HUES64 (cell line): ENCODE measurements around the gene KRT85.

Experiments used
- H3K27ac ChIP-seq: 2 replicates; pipeline ENCODE4 v1.7.0; 2013; ENCODE audit warnings: low read depth, low read length, inconsistent platforms
- H3K27me3 ChIP-seq: 2 replicates; pipeline ENCODE4 v1.6.1; 2013; ENCODE audit warnings: mild to moderate bottlenecking, low read length; ENCODE audit not compliant: insufficient read depth
- H3K36me3 ChIP-seq: 2 replicates; pipeline ENCODE4 v1.6.1; 2013; ENCODE audit warnings: mild to moderate bottlenecking, low read length; ENCODE audit not compliant: insufficient read depth
- H3K4me1 ChIP-seq: 2 replicates; pipeline ENCODE4 v1.6.1; 2013; ENCODE audit warnings: mild to moderate bottlenecking, low read length, moderate library complexity; ENCODE audit not compliant: insufficient read depth
- H3K4me3 ChIP-seq: 2 replicates; pipeline ENCODE4 v1.5.1; 2013; ENCODE audit warnings: mild to moderate bottlenecking, low read length, moderate library complexity
- H3K9ac ChIP-seq: 2 replicates; pipeline ENCODE4 v1.6.1; 2013; ENCODE audit warnings: mild to moderate bottlenecking, low read depth, low read length
- H3K9me3 ChIP-seq: 2 replicates; pipeline ENCODE4 v1.6.1; 2013; ENCODE audit warnings: low read depth, low read length; ENCODE audit not compliant: insufficient read depth
- WGBS: fragments of 150-250, 120-280 bp; methylation state at CpG from one replicate; pipeline ENCODE4 v1.1.7; 2013; ENCODE audit warnings: missing lambda C conversion rate; 5-methylcytosine and 5-hydroxymethylcytosine counted together

KRT85 gene

GRCh38 chr12:52364901-52365489 is 2.3 kb downstream of the KRT85 start:
- H3K36me3 ChIP-seq = no peaks in the 10 kb centered on the region
- no peaks in the 10 kb centered on the region for H3K9me3 ChIP-seq
- H3K4me1 ChIP-seq = no peaks in the 10 kb centered on the region
- no peaks in the 10 kb centered on the region for H3K27me3 ChIP-seq
- no peak overlapping the region for H3K4me3 ChIP-seq
- no peak overlapping the region for H3K9ac ChIP-seq
- no peak overlapping the region for H3K27ac ChIP-seq
- WGBS = 92% methylated on average over 14 of the region's 14 CpGs

- H3K36me3 ChIP-seq = no peaks in the 10 kb centered on the region
- no peak overlapping the region for H3K27ac ChIP-seq
- no peaks in the 10 kb centered on the region for H3K27me3 ChIP-seq
- H3K9ac ChIP-seq = no peak overlapping the region
- H3K4me3 ChIP-seq = no peak overlapping the region
- 87% methylated on average over 7 of the region's 7 CpGs for WGBS
- H3K9me3 ChIP-seq = no peaks in the 10 kb centered on the region
- H3K4me1 ChIP-seq = no peaks in the 10 kb centered on the region
Observed at GRCh38 chr12:52364061-52364460, 3.2 kb downstream of the KRT85 start.

GRCh38 chr12:52363111-52363679 is 4.1 kb downstream of the KRT85 start:
- no peak overlapping the region for H3K9ac ChIP-seq
- no peak overlapping the region for H3K27ac ChIP-seq
- H3K4me3 ChIP-seq = no peak overlapping the region
- 96% methylated on average over 12 of the region's 12 CpGs for WGBS
- no peaks in the 10 kb centered on the region for H3K9me3 ChIP-seq
- H3K4me1 ChIP-seq = no peaks in the 10 kb centered on the region
- H3K27me3 ChIP-seq = no peaks in the 10 kb centered on the region
- no peaks in the 10 kb centered on the region for H3K36me3 ChIP-seq

GRCh38 chr12:52362118-52362726 is 5.1 kb downstream of the KRT85 start:
- Histone ChIP-seq H3K9ac (no peak overlapping the region), H3K36me3 (no peaks in the 10 kb centered on the region), H3K9me3 (no peaks in the 10 kb centered on the region), H3K27ac (no peak overlapping the region), H3K27me3 (no peaks in the 10 kb centered on the region), H3K4me3 (no peak overlapping the region), H3K4me1 (no peaks in the 10 kb centered on the region)
- 87% methylated on average over 11 of the region's 11 CpGs for WGBS

GRCh38 chr12:52361553-52361952 is 5.7 kb downstream of the KRT85 start:
- 95% methylated on average over 1 of the region's 1 CpG for WGBS
- no peaks in the 10 kb centered on the region for H3K4me1 ChIP-seq
- no peaks in the 10 kb centered on the region for H3K27me3 ChIP-seq
- no peak overlapping the region for H3K9ac ChIP-seq
- no peak overlapping the region for H3K4me3 ChIP-seq
- H3K27ac ChIP-seq = no peak overlapping the region
- H3K9me3 ChIP-seq = no peaks in the 10 kb centered on the region
- no peaks in the 10 kb centered on the region for H3K36me3 ChIP-seq

- no peak overlapping the region for H3K27ac ChIP-seq
- no peaks in the 10 kb centered on the region for H3K36me3 ChIP-seq
- H3K27me3 ChIP-seq = no peaks in the 10 kb centered on the region
- no peaks in the 10 kb centered on the region for H3K4me1 ChIP-seq
- H3K9me3 ChIP-seq = no peaks in the 10 kb centered on the region
- H3K4me3 ChIP-seq = no peak overlapping the region
- H3K9ac ChIP-seq = no peak overlapping the region
- WGBS = 93% methylated on average over 12 of the region's 13 CpGs
Observed at GRCh38 chr12:52360663-52361271, 6.5 kb downstream of the KRT85 start.

- Histone ChIP-seq H3K4me3 (no peak overlapping the region), H3K9me3 (no peaks in the 10 kb centered on the region), H3K27me3 (no peaks in the 10 kb centered on the region), H3K36me3 (no peaks in the 10 kb centered on the region), H3K9ac (no peak overlapping the region), H3K4me1 (no peaks in the 10 kb centered on the region), H3K27ac (no peak overlapping the region)
- 88% methylated on average over 7 of the region's 7 CpGs for WGBS
Observed at GRCh38 chr12:52360106-52360662, 7.1 kb downstream of the KRT85 start.

GRCh38 chr12:52359621-52360061 is 7.6 kb downstream of the KRT85 start:
- no peak overlapping the region for H3K27ac ChIP-seq
- no peaks in the 10 kb centered on the region for H3K27me3 ChIP-seq
- no peaks in the 10 kb centered on the region for H3K36me3 ChIP-seq
- 93% methylated on average over 5 of the region's 5 CpGs for WGBS
- H3K4me3 ChIP-seq = no peak overlapping the region
- H3K9ac ChIP-seq = no peak overlapping the region
- no peaks in the 10 kb centered on the region for H3K4me1 ChIP-seq
- H3K9me3 ChIP-seq = no peaks in the 10 kb centered on the region

- no peaks in the 10 kb centered on the region for H3K27me3 ChIP-seq
- WGBS = 89% methylated on average over 5 of the region's 5 CpGs
- no peaks in the 10 kb centered on the region for H3K4me1 ChIP-seq
- no peaks in the 10 kb centered on the region for H3K36me3 ChIP-seq
- no peaks in the 10 kb centered on the region for H3K9me3 ChIP-seq
- no peak overlapping the region for H3K4me3 ChIP-seq
- no peak overlapping the region for H3K9ac ChIP-seq
- no peak overlapping the region for H3K27ac ChIP-seq
Observed at GRCh38 chr12:52358575-52359350, 8.5 kb downstream of the KRT85 start.

GRCh38 chr12:52356762-52357580 is 10.3 kb downstream of the KRT85 start:
- no peaks in the 10 kb centered on the region for H3K9me3 ChIP-seq
- H3K27me3 ChIP-seq = no peaks in the 10 kb centered on the region
- no peak overlapping the region for H3K27ac ChIP-seq
- WGBS = 94% methylated on average over 20 of the region's 20 CpGs
- no peak overlapping the region for H3K4me3 ChIP-seq
- no peak overlapping the region for H3K9ac ChIP-seq
- H3K36me3 ChIP-seq = no peaks in the 10 kb centered on the region
- no peaks in the 10 kb centered on the region for H3K4me1 ChIP-seq
